HG03135 (cell line): ENCODE measurements around the gene OLFML2A.

Experiments used
- ATAC-seq: cut with Tn5 transposase; IDR thresholded peaks from one replicate; pipeline ENCODE4 v1.9.1; 2021; ENCODE audit warnings: mild to moderate bottlenecking, moderate library complexity; ENCODE audit not compliant: unreplicated experiment

OLFML2A gene

GRCh38 chr9:124794902-124795491 is 18.1 kb downstream of the OLFML2A start:
- ATAC-seq: no peak

DNA sequence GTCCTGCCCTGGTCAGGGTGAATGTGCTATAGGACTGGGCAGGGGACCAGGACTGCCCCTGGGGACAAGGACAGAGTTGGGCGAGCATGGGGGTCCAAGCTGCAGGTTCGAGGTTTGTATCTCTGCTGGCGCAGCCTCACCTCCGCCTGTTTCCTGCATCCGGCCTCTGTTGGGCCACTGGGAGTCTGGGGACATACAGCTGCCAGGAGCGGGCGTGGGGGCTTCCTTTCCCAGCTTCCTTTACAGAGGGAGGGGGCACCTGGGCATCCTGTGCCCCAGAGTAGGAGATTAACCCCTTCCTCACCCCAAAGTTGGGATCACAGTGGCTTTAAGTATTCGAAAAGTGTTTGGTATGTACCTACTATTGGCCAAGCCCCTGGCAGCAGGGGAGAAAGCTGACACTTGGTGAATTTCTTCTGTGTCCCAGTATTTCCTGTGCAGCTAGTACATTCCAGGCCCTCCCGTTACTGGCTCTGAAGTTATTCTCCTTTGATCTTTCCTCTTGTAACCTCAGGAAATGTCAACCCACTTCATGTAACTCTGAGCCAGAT is 19.0 kb downstream of the OLFML2A start:
- no peak for ATAC-seq

DNA sequence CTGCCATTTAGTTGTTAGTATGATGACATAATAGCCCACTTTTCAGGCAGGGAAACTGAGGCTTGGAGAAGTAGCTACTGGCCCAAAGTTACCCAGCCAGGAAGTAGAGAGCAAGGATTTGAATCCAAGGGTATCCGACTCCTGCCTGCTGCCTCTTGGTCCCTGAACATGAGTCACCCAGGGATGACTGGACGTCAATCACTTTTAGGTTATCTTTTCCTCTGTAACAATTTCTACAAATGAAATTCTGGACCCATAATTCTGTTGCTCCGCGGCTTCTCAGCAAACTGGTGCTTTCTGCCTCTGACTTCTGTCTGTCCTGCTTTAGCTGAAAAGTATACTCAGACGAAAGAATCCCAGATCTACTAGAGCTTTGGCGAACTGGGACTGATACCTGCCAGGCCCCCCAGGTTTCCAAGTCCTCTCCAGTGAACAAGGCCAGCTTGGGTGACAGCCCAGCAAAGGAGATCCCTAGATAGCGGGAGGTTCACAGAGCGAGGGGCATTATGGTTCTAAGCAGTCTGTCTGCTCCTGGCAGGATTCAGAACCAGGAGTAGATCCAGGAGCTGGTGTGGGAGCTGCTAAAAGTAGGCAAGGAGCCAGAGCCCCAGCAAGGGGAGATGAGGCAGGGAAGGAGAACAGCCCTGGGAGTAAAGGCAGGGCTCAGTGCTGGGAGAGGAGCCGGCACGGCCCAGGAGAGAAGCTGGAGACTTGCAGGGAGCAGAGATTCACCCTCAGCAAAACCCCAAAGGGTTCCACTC is 20.6 kb downstream of the OLFML2A start:
- no peak for ATAC-seq

- no peak for ATAC-seq
Observed at GRCh38 chr9:124799274-124800006, 22.5 kb downstream of the OLFML2A start.

- ATAC-seq: no peak
Observed at GRCh38 chr9:124800306-124801259, 23.6 kb downstream of the OLFML2A start.

- no peak for ATAC-seq
Observed at GRCh38 chr9:124801356-124801755, 24.4 kb downstream of the OLFML2A start.

GRCh38 chr9:124802426-124802825 is 25.5 kb downstream of the OLFML2A start:
- ATAC-seq: no peak

GRCh38 chr9:124803911-124804310 is 27.0 kb downstream of the OLFML2A start:
- no peak for ATAC-seq

DNA sequence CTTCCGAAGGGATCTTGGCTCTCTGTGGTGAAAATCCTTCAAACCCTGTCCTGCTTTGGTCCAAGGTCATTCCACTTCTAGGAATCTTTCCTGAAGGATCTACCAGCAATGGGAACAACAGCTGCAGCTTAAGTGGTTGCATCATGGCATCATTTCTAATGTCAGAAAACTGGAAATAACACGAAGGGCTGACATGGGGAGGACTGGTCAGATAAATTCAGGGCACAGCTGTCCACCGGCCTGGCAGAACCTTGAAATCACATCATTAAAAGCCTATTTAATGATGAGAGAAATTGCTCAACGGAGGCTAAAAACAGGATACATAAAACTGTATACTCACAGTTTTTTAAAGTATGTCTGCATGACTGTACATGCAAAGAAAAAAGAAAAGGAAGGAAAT is 28.3 kb downstream of the OLFML2A start:
- no peak for ATAC-seq

GRCh38 chr9:124808246-124808956 is 31.5 kb downstream of the OLFML2A start:
- no peak for ATAC-seq

DNA sequence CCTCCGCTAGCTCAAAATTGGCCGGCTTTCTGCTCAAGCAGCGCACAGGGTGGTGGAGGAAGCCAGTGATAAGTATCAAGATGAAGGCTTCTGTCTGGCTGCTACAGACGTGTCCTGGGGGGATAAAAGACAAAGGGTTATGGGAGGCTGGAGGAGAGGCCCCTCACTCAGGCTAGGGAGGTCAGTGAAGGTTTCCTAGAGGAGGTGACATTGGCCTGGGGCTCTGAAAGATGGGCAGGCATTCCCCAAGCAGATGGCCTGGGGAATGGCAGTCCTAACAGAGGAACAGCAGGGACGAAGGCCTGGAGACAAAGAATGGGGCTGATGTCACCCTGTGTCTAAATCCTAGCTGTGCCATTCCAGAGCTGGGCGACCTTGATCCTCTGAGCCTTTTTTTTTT is 32.3 kb downstream of the OLFML2A start:
- ATAC-seq: no peak

DNA sequence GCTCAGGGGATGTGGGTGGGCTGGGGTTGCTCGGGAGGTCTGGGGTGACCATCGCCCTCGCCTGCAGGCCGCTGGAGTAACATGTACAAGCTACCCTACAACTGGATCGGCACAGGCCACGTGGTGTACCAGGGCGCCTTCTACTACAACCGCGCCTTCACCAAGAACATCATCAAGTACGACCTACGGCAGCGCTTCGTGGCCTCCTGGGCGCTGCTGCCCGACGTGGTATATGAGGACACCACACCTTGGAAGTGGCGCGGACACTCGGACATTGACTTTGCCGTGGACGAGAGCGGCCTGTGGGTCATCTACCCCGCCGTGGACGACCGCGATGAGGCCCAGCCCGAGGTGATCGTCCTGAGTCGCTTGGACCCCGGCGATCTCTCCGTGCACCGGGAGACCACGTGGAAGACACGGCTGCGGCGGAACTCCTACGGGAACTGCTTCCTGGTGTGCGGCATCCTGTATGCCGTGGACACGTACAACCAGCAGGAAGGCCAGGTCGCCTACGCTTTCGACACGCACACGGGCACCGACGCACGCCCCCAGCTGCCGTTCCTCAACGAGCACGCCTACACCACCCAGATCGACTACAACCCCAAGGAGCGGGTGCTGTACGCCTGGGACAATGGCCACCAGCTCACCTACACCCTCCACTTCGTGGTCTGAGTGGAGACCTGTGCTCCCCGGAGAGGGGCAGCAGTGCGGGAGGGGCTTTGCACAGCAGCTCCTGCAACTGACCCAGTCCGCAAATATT is 33.0 kb downstream of the OLFML2A start:
- ATAC-seq: no peak

- no peak for ATAC-seq
Observed at GRCh38 chr9:124810663-124811355, 33.9 kb downstream of the OLFML2A start.

- no peak for ATAC-seq
Observed at GRCh38 chr9:124812441-124812876, 35.5 kb downstream of the OLFML2A start.

GRCh38 chr9:124813041-124813440 is 36.1 kb downstream of the OLFML2A start:
- ATAC-seq: no peak

- no peak for ATAC-seq
Observed at GRCh38 chr9:124813501-124814163, 36.7 kb downstream of the OLFML2A start.

DNA sequence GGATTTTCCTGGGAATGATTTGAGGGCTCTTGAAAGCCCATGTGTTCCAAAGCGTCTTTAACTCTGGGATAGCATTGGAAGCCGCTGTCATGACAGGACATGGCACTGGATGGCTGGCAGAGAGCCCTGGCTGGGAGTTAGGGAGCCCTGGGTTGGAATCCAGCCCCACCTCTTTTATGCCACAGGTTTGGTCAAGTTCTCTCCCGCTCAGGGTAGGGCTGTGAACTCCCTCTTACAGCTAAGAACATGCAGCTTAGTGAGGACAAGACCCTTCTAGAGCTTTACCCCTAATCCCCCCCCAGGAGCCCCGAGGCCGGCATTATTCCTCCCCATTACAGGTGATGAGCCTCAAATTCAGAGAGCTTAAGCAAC is 37.2 kb downstream of the OLFML2A start:
- no peak for ATAC-seq

- ATAC-seq: no peak
Observed at GRCh38 chr9:124815601-124816000, 38.7 kb downstream of the OLFML2A start.
